Measurements from ENCODE around the gene KIF25. TPM values are rescaled to one million over a fixed set of nuclear protein-coding genes. Genes with fewer than 3 reads are reported as not detected.

The KIF25 gene
- total and polyA plus RNA-seq, 7 donors = 0.10 to 0.43 (median 0.20) TPM; not detected in 2

GRCh38 chr6:167976708-167977107 is 20.8 kb upstream of the KIF25 start:
- Histone ChIP-seq H3K27ac (no peak overlapping the region), H3K9me3 (no peaks in the 10 kb centered on the region), H3K36me3 (ENCODE audit: insufficient read depth in 1 of 2, low read depth in 1 of 2) (peaks cover 0 to under 1% of the 10 kb centered on the region in 2 donors), H3K27me3 (ENCODE audit: insufficient read depth in 3 of 3, low read length in 2 of 3) (no peaks in the 10 kb centered on the region), H3K4me1 (peaks cover 8% of the 10 kb centered on the region), H3K4me3 (no peak overlapping the region)
- 88 to 92% (median 89%) methylated on average over 20 to 27 of the region's 27 CpGs for WGBS, 3 donors
- no peak for ATAC-seq
- no peak for DNase-seq
- intact Hi-C loops (cut with DNase I) = no loop called here
- no peak for TF ChIP-seq CTCF (IDR thresholded peaks at IDR 0.05)

- ATAC-seq (no peak), DNase-seq (no peak)
- Histone ChIP-seq H3K4me1 (peaks cover 8% of the 10 kb centered on the region), H3K9me3 (no peaks in the 10 kb centered on the region), H3K27ac (no peak overlapping the region), H3K36me3 (ENCODE audit: insufficient read depth in 1 of 2, low read depth in 1 of 2) (no peaks in the 10 kb centered on the region), H3K27me3 (ENCODE audit: insufficient read depth in 3 of 3, low read length in 2 of 3) (no peaks in the 10 kb centered on the region), H3K4me3 (no peak overlapping the region)
- 93 to 96% (median 94%) methylated on average over 38 to 43 of the region's 43 CpGs for WGBS, 3 donors
- no peak for TF ChIP-seq CTCF (IDR thresholded peaks at IDR 0.05)
- intact Hi-C loops (cut with DNase I) = no loop called here
Measured at GRCh38 chr6:167977717-167978467, 19.6 kb upstream of the KIF25 start.

- WGBS, 3 donors = 63 to 84% (median 84%) methylated on average over 7 of the region's 7 CpGs
- H3K27ac ChIP-seq = no peak overlapping the region
- H3K4me1 ChIP-seq = peaks cover 8% of the 10 kb centered on the region
- H3K27me3 ChIP-seq (ENCODE audit: insufficient read depth in 3 of 3, low read length in 2 of 3) = no peaks in the 10 kb centered on the region
- DNase-seq = no peak
- no peak overlapping the region for H3K4me3 ChIP-seq
- H3K36me3 ChIP-seq (ENCODE audit: insufficient read depth in 1 of 2, low read depth in 1 of 2) = no peaks in the 10 kb centered on the region
- intact Hi-C loops (cut with DNase I) = no loop called here
- no peak for TF ChIP-seq CTCF (IDR thresholded peaks at IDR 0.05)
- no peaks in the 10 kb centered on the region for H3K9me3 ChIP-seq
- no peak for ATAC-seq
Measured at GRCh38 chr6:167978607-167979006, 18.9 kb upstream of the KIF25 start.

GRCh38 chr6:167979436-167980139 is 17.9 kb upstream of the KIF25 start:
- no peak for TF ChIP-seq CTCF (IDR thresholded peaks at IDR 0.05)
- Histone ChIP-seq H3K36me3 (ENCODE audit: insufficient read depth in 1 of 2, low read depth in 1 of 2) (no peaks in the 10 kb centered on the region), H3K4me3 (no peak overlapping the region), H3K4me1 (peaks cover 5% of the 10 kb centered on the region), H3K27ac (no peak overlapping the region), H3K9me3 (no peaks in the 10 kb centered on the region), H3K27me3 (ENCODE audit: insufficient read depth in 3 of 3, low read length in 2 of 3) (no peaks in the 10 kb centered on the region)
- ATAC-seq (no peak), DNase-seq (no peak)
- 83 to 87% (median 84%) methylated on average over 12 of the region's 12 CpGs for WGBS, 3 donors
- intact Hi-C loops (cut with DNase I) = no loop called here
